ENCODE results near the gene FGFR3.

- TF ChIP-seq EZH2 (IDR thresholded peaks at IDR 0.05; ENCODE audit: insufficient read depth, poor library complexity, severe bottlenecking) (no peak), EZH2phosphoT487 (IDR thresholded peaks at IDR 0.05; ENCODE audit: insufficient read depth, low read depth) (no peak)
Observed at GRCh38 chr4:1775731-1776500, 17.2 kb upstream of the FGFR3 start.
